Measurements from ENCODE around the gene SPIN1. TPM values are rescaled to one million over a fixed set of nuclear protein-coding genes. Genes with fewer than 3 reads are reported as not detected.

The SPIN1 gene
- total RNA-seq, 2 donors from 2014 or later = 21.8 to 42.8 TPM

- Histone ChIP-seq H3K9me3 (no peaks in the 10 kb centered on the region), H3K36me3 (replicated peaks in 1 of 2; ENCODE audit: insufficient read depth in 1 of 2, low read depth in 2 of 2) (no peaks in the 10 kb centered on the region), H3K4me1 (no peaks in the 10 kb centered on the region), H3K27ac (no peak overlapping the region), H3K27me3 (no peaks in the 10 kb centered on the region), H3K4me3 (no peak overlapping the region)
- TF ChIP-seq CTCF (IDR thresholded peaks at IDR 0.05) = no peak
- no peak for TF ChIP-seq POLR2A (IDR thresholded peaks at IDR 0.05)
- ATAC-seq = no peak
- no peak for DNase-seq
- intact Hi-C loops (cut with DNase I) = no loop called here
- 59 to 77% methylated on average over 4 to 6 of the region's 6 CpGs for whole genome bisulfite sequencing, 2 donors
These were observed 110.6 kb downstream of the SPIN1 start for GRCh38 chr9:88498880-88499279.

GRCh38 chr9:88501086-88501485, 112.8 kb downstream of the SPIN1 start:
- no peak overlapping the region for H3K27ac ChIP-seq
- no peaks in the 10 kb centered on the region for H3K4me1 ChIP-seq
- no peaks in the 10 kb centered on the region for H3K36me3 ChIP-seq (replicated peaks in 1 of 2; ENCODE audit: insufficient read depth in 1 of 2, low read depth in 2 of 2)
- no peaks in the 10 kb centered on the region for H3K27me3 ChIP-seq
- 79 to 87% methylated on average over 5 of the region's 5 CpGs for WGBS, 2 donors
- DNase-seq (no peak), ATAC-seq (no peak)
- intact Hi-C loops (cut with DNase I) = no loop called here
- H3K4me3 ChIP-seq = no peak overlapping the region
- TF ChIP-seq CTCF (IDR thresholded peaks at IDR 0.05) (no peak), POLR2A (IDR thresholded peaks at IDR 0.05) (no peak)
- H3K9me3 ChIP-seq = no peaks in the 10 kb centered on the region

- no peak for TF ChIP-seq POLR2A (IDR thresholded peaks at IDR 0.05)
- TF ChIP-seq CTCF (IDR thresholded peaks at IDR 0.05) = no peak
- DNase-seq = no peak
- Histone ChIP-seq H3K4me1 (no peaks in the 10 kb centered on the region), H3K27ac (no peak overlapping the region), H3K36me3 (replicated peaks in 1 of 2; ENCODE audit: insufficient read depth in 1 of 2, low read depth in 2 of 2) (no peaks in the 10 kb centered on the region), H3K4me3 (no peak overlapping the region), H3K27me3 (no peaks in the 10 kb centered on the region), H3K9me3 (no peaks in the 10 kb centered on the region)
- no peak for ATAC-seq
- 67 to 73% methylated on average over 7 to 12 of the region's 12 CpGs for WGBS, 2 donors
- intact Hi-C loops (cut with DNase I) = no loop called here
These were observed 114.3 kb downstream of the SPIN1 start for GRCh38 chr9:88502552-88503034.

GRCh38 chr9:88503081-88503844, 115.0 kb downstream of the SPIN1 start:
- WGBS, 2 donors = 83 to 86% methylated on average over 18 of the region's 18 CpGs
- H3K4me3 ChIP-seq = no peak overlapping the region
- TF ChIP-seq POLR2A (IDR thresholded peaks at IDR 0.05) (no peak), CTCF (IDR thresholded peaks at IDR 0.05) (no peak)
- no peak overlapping the region for H3K27ac ChIP-seq
- ATAC-seq = no peak
- H3K27me3 ChIP-seq = no peaks in the 10 kb centered on the region
- no peak for DNase-seq
- H3K4me1 ChIP-seq = no peaks in the 10 kb centered on the region
- H3K9me3 ChIP-seq = no peaks in the 10 kb centered on the region
- no peaks in the 10 kb centered on the region for H3K36me3 ChIP-seq (replicated peaks in 1 of 2; ENCODE audit: insufficient read depth in 1 of 2, low read depth in 2 of 2)
- intact Hi-C loops (cut with DNase I) = no loop called here
